Astrocyte (in vitro differentiated cells and primary cell): Measurements from ENCODE around the gene TMEM25. TPM values are rescaled to one million over a fixed set of nuclear protein-coding genes. Genes with fewer than 3 reads are reported as not detected.
A peak's percentile ranks its signal among the peaks of the same experiment; 100 is the strongest.

ENCODE experiments used
- DNase-seq: peaks from one replicate; pipeline ENCODE4 v3.0.0-alpha.2; 2010; ENCODE audit warnings: low read depth
- FAIRE-seq: peaks from 2 replicates; lab custom pipeline; 2011; peaks lifted over from hg19 to GRCh38; lab: Jason Lieb, UNC
- H2AFZ ChIP-seq: 2 replicates; pipeline ENCODE4 v1.6.0; 2012; ENCODE audit warnings: low read depth, low read length, inconsistent platforms
- H3K27ac ChIP-seq: 2 replicates; pipeline ENCODE4 v1.5.1; 2011; ENCODE audit warnings: low read depth, low read length, inconsistent platforms
- H3K27me3 ChIP-seq: 2 replicates; pipeline ENCODE4 v1.6.0; 2011; ENCODE audit warnings: low read length, inconsistent platforms; ENCODE audit not compliant: insufficient read depth
- H3K36me3 ChIP-seq: 2 replicates; pipeline ENCODE4 v1.5.1; 2011; ENCODE audit warnings: low read length, inconsistent platforms; ENCODE audit not compliant: insufficient read depth
- H3K4me1 ChIP-seq: 2 replicates; pipeline ENCODE4 v1.5.1; 2011; ENCODE audit warnings: low read length, inconsistent platforms; ENCODE audit not compliant: insufficient read depth
- H3K4me2 ChIP-seq: 2 replicates; pipeline ENCODE4 v1.6.0; 2012; ENCODE audit warnings: low read length, inconsistent platforms
- H3K4me3 ChIP-seq: 2 replicates; pipeline ENCODE4 v1.5.1; 2011; ENCODE audit warnings: low read depth, mild to moderate bottlenecking, low read length, inconsistent platforms; ENCODE audit not compliant: insufficient read depth
- H3K79me2 ChIP-seq: 2 replicates; pipeline ENCODE4 v1.6.0; 2012; ENCODE audit warnings: mild to moderate bottlenecking, low read length, inconsistent platforms; ENCODE audit not compliant: insufficient read depth
- H3K9ac ChIP-seq: 2 replicates; pipeline ENCODE4 v1.6.0; 2012; ENCODE audit warnings: mild to moderate bottlenecking, low read length, inconsistent platforms
- H3K9me3 ChIP-seq: 2 replicates; pipeline ENCODE4 v1.5.1; 2012; ENCODE audit warnings: low read depth, mild to moderate bottlenecking, low read length, inconsistent platforms; ENCODE audit not compliant: insufficient read depth
- H4K20me1 ChIP-seq: 2 replicates; pipeline ENCODE4 v1.6.0; 2012; ENCODE audit warnings: low read length, inconsistent platforms; ENCODE audit not compliant: insufficient read depth
- H3K27ac Mint-ChIP-seq: one replicate; pipeline ENCODE4 v1.8.0; 2021; ENCODE audit warnings: mild to moderate bottlenecking, mixed read lengths; ENCODE audit not compliant: unreplicated experiment
- H3K27me3 Mint-ChIP-seq: one replicate; pipeline ENCODE4 v1.8.0; 2021; ENCODE audit warnings: low read depth, mixed read lengths; ENCODE audit not compliant: unreplicated experiment
- H3K36me3 Mint-ChIP-seq: one replicate; pipeline ENCODE4 v1.8.0; 2021; ENCODE audit warnings: low read depth, mixed read lengths; ENCODE audit not compliant: unreplicated experiment
- H3K4me1 Mint-ChIP-seq: one replicate; pipeline ENCODE4 v1.8.0; 2021; ENCODE audit warnings: low read depth, mixed read lengths; ENCODE audit not compliant: unreplicated experiment
- H3K4me3 Mint-ChIP-seq: one replicate; pipeline ENCODE4 v1.8.0; 2021; ENCODE audit warnings: mild to moderate bottlenecking, moderate library complexity, mixed read lengths; ENCODE audit not compliant: unreplicated experiment
- H3K9me3 Mint-ChIP-seq: one replicate; pipeline ENCODE4 v1.8.0; 2021; ENCODE audit warnings: mild to moderate bottlenecking, mixed read lengths; ENCODE audit not compliant: unreplicated experiment
- CTCF ChIP-seq: IDR thresholded peaks from 2 replicates; pipeline ENCODE4 v1.5.1; 2011; ENCODE audit warnings: low read depth, mild to moderate bottlenecking, inconsistent platforms, low read length, moderate library complexity; ENCODE audit not compliant: insufficient read depth
- EZH2 ChIP-seq: IDR thresholded peaks from 2 replicates; pipeline ENCODE4 v1.6.1; 2012; ENCODE audit warnings: mild to moderate bottlenecking, low read length, inconsistent platforms; ENCODE audit not compliant: insufficient read depth
- total RNA-seq: library from RNA; stranded (reverse); gene quantifications from 2 replicates; pipeline ENCODE4 v1.2.1, GENCODE V29; 2021

The TMEM25 gene
- total RNA-seq, 1 donor from 2014 or later = 19.0 TPM

- peaks cover 17% of the 10 kb centered on the region for H3K36me3 Mint-ChIP-seq
- no peak overlapping the region for H3K4me3 Mint-ChIP-seq
- Histone ChIP-seq H3K79me2 (no peaks in the 10 kb centered on the region), H3K4me2 (no peak overlapping the region), H3K9ac (no peak overlapping the region), H3K4me1 (peaks cover 14% of the 10 kb centered on the region), H3K9me3 (no peaks in the 10 kb centered on the region), H3K27me3 (no peaks in the 10 kb centered on the region), H3K4me3 (no peak overlapping the region), H3K27ac (no peak overlapping the region), H3K36me3 (no peaks in the 10 kb centered on the region), H4K20me1 (no peaks in the 10 kb centered on the region), H2AFZ (no peak overlapping the region)
- H3K27me3 Mint-ChIP-seq = no peaks in the 10 kb centered on the region
- TF ChIP-seq EZH2 (no peak), CTCF (no peak)
- H3K4me1 Mint-ChIP-seq = peaks cover 7% of the 10 kb centered on the region
- no peak overlapping the region for H3K27ac Mint-ChIP-seq
- H3K9me3 Mint-ChIP-seq = no peaks in the 10 kb centered on the region
- FAIRE-seq = no peak
- DNase-seq = no peak
These were observed 3.1 kb downstream of the TMEM25 start for GRCh38 chr11:118533769-118534729.

- TF ChIP-seq EZH2 = no peak
- TF ChIP-seq CTCF = no peak
- no peak overlapping the region for H2AFZ ChIP-seq
- no peaks in the 10 kb centered on the region for H3K9me3 ChIP-seq
- no peak overlapping the region for H3K4me2 ChIP-seq
- no peak overlapping the region for H3K9ac ChIP-seq
- FAIRE-seq (no peak), DNase-seq (no peak)
- no peak overlapping the region for H3K4me3 ChIP-seq
- Mint-ChIP-seq H3K27ac (peak overlapping the region; percentile 27), H3K9me3 (no peaks in the 10 kb centered on the region), H3K36me3 (peaks cover 17% of the 10 kb centered on the region), H3K4me1 (peaks cover 2% of the 10 kb centered on the region), H3K4me3 (peak overlapping the region; percentile 75), H3K27me3 (no peaks in the 10 kb centered on the region)
- no peaks in the 10 kb centered on the region for H4K20me1 ChIP-seq
- peaks cover 10% of the 10 kb centered on the region for H3K4me1 ChIP-seq
- no peaks in the 10 kb centered on the region for H3K36me3 ChIP-seq
- H3K79me2 ChIP-seq = no peaks in the 10 kb centered on the region
- no peak overlapping the region for H3K27ac ChIP-seq
- H3K27me3 ChIP-seq = no peaks in the 10 kb centered on the region
These were observed 4.3 kb downstream of the TMEM25 start for GRCh38 chr11:118535261-118535660.

GRCh38 chr11:118536726-118537125, 5.7 kb downstream of the TMEM25 start:
- DNase-seq (no peak), FAIRE-seq (no peak)
- no peaks in the 10 kb centered on the region for H3K27me3 ChIP-seq
- TF ChIP-seq EZH2 (no peak), CTCF (no peak)
- no peak overlapping the region for H2AFZ ChIP-seq
- no peak overlapping the region for H3K27ac ChIP-seq
- peaks cover 17% of the 10 kb centered on the region for H3K36me3 Mint-ChIP-seq
- H3K9ac ChIP-seq = no peak overlapping the region
- no peaks in the 10 kb centered on the region for H3K9me3 Mint-ChIP-seq
- H3K4me3 ChIP-seq = no peak overlapping the region
- H3K4me3 Mint-ChIP-seq = no peak overlapping the region
- H3K27me3 Mint-ChIP-seq = no peaks in the 10 kb centered on the region
- no peaks in the 10 kb centered on the region for H3K36me3 ChIP-seq
- peaks cover 2% of the 10 kb centered on the region for H3K4me1 Mint-ChIP-seq
- H3K9me3 ChIP-seq = no peaks in the 10 kb centered on the region
- H3K4me1 ChIP-seq = peaks cover 2% of the 10 kb centered on the region
- no peak overlapping the region for H3K4me2 ChIP-seq
- H4K20me1 ChIP-seq = no peaks in the 10 kb centered on the region
- no peaks in the 10 kb centered on the region for H3K79me2 ChIP-seq
- H3K27ac Mint-ChIP-seq = no peak overlapping the region
